GM12865 (cell line): ENCODE results near the gene SCAPER.

Source experiments
- DNase-seq: peaks from one replicate; pipeline ENCODE4 v3.0.0; 2010; ENCODE audit warnings: low read depth
- H3K4me3 ChIP-seq: 2 replicates; pipeline ENCODE4 v1.5.1; 2011; ENCODE audit warnings: mild to moderate bottlenecking, low read depth, low read length, control low read depth
- CTCF ChIP-seq: IDR thresholded peaks from 2 replicates; pipeline ENCODE4 v1.5.1; 2011; ENCODE audit warnings: low read length, control low read depth, low read depth, inconsistent platforms; ENCODE audit not compliant: insufficient read depth; ENCODE audit errors: missing control alignments

The SCAPER gene

GRCh38 chr15:76465728-76466127, 439.4 kb downstream of the SCAPER start:
- TF ChIP-seq CTCF, result no peak
- no peak for DNase-seq
- no peak overlapping the region for H3K4me3 ChIP-seq

- no peak for TF ChIP-seq CTCF
- no peak overlapping the region for H3K4me3 ChIP-seq
- no peak for DNase-seq
Measured at GRCh38 chr15:76464247-76464646, 440.9 kb downstream of the SCAPER start.

- TF ChIP-seq CTCF, result no peak
- no peak overlapping the region for H3K4me3 ChIP-seq
- no peak for DNase-seq
Measured at GRCh38 chr15:76460871-76461270, 444.3 kb downstream of the SCAPER start.

GRCh38 chr15:76460347-76460746, 444.8 kb downstream of the SCAPER start:
- no peak overlapping the region for H3K4me3 ChIP-seq
- DNase-seq, result no peak
- TF ChIP-seq CTCF, result no peak

- H3K4me3 ChIP-seq, result no peak overlapping the region
- DNase-seq, result no peak
- no peak for TF ChIP-seq CTCF
Measured at GRCh38 chr15:76451540-76451939, 453.6 kb downstream of the SCAPER start.

- TF ChIP-seq CTCF, result no peak
- no peak for DNase-seq
- H3K4me3 ChIP-seq, result no peak overlapping the region
Measured at GRCh38 chr15:76449455-76449854, 455.7 kb downstream of the SCAPER start.

- TF ChIP-seq CTCF, result no peak
- DNase-seq, result no peak
- no peak overlapping the region for H3K4me3 ChIP-seq
Measured at GRCh38 chr15:76448755-76449154, 456.4 kb downstream of the SCAPER start.
